DOHH2 (cell line): ENCODE results near the gene GPD2.

Experiments
- H3F3A ChIP-seq: fragments of 200-600 bp; sonication (generic), shearing (Covaris generic); 2 replicates; pipeline ENCODE4 v1.6.0; 2016; ENCODE audit warnings: antibody characterized with exemption, mild to moderate bottlenecking; ENCODE audit not compliant: control insufficient read depth, insufficient read depth
- H3K27ac ChIP-seq: fragments of 200-600 bp; sonication (generic); 2 replicates; pipeline ENCODE4 v1.5.1; 2014; ENCODE audit warnings: low read depth, mild to moderate bottlenecking, low read length, moderate library complexity
- H3K27me3 ChIP-seq: fragments of 200-600 bp; sonication (generic); 2 replicates; pipeline ENCODE4 v1.6.1; 2014; ENCODE audit warnings: mild to moderate bottlenecking, low read length, mixed read lengths; ENCODE audit not compliant: control insufficient read depth
- H3K36me3 ChIP-seq: fragments of 200-600 bp; sonication (generic); 2 replicates; pipeline ENCODE4 v1.6.1; 2014; ENCODE audit warnings: mild to moderate bottlenecking, low read length, moderate library complexity, mixed read lengths; ENCODE audit not compliant: control insufficient read depth
- H3K4me1 ChIP-seq: fragments of 200-600 bp; sonication (generic); 2 replicates; pipeline ENCODE4 v1.6.1; 2014; ENCODE audit warnings: mild to moderate bottlenecking, low read length, mixed read lengths; ENCODE audit not compliant: control insufficient read depth
- H3K4me2 ChIP-seq: fragments of 200-600 bp; sonication (generic); 2 replicates; pipeline ENCODE4 v1.6.0; 2014; ENCODE audit warnings: mild to moderate bottlenecking, low read length, moderate library complexity
- H3K4me3 ChIP-seq: fragments of 200-600 bp; sonication (generic); 2 replicates; pipeline ENCODE4 v1.5.1; 2014; ENCODE audit warnings: mild to moderate bottlenecking, low read length, mixed read lengths
- H3K79me2 ChIP-seq: fragments of 200-600 bp; sonication (generic); 2 replicates; pipeline ENCODE4 v1.6.1; 2014; ENCODE audit warnings: mild to moderate bottlenecking, low read length, mixed read lengths; ENCODE audit not compliant: control insufficient read depth
- H3K9me2 ChIP-seq: fragments of 200-600 bp; sonication (generic); replicated peaks from 2 replicates; pipeline ENCODE4 v1.6.1; 2014; ENCODE audit warnings: mild to moderate bottlenecking, low read length, mixed read lengths; ENCODE audit not compliant: control insufficient read depth
- H3K9me3 ChIP-seq: fragments of 200-600 bp; sonication (generic); 2 replicates; pipeline ENCODE4 v1.6.1; 2014; ENCODE audit warnings: antibody characterized with exemption, low read length, mixed read lengths; ENCODE audit not compliant: control insufficient read depth, insufficient read depth
- H4K20me1 ChIP-seq: fragments of 200-600 bp; sonication (generic); 2 replicates; pipeline ENCODE4 v1.6.0; 2014; ENCODE audit warnings: low read depth, mild to moderate bottlenecking, antibody characterized with exemption, low read length, moderate library complexity; ENCODE audit not compliant: control insufficient read depth, insufficient read depth
- CTCF ChIP-seq: fragments of 200-600 bp; sonication (generic); IDR thresholded peaks from one replicate; pipeline ENCODE4 v1.5.1; 2014; ENCODE audit warnings: antibody characterized with exemption, mild to moderate bottlenecking, low read depth, low read length; ENCODE audit not compliant: poor library complexity, severe bottlenecking
- EZH2phosphoT487 ChIP-seq: fragments of 200-600 bp; sonication (generic); IDR thresholded peaks from 2 replicates; pipeline ENCODE4 v1.6.1; 2017; ENCODE audit warnings: borderline replicate concordance, mild to moderate bottlenecking, antibody characterized with exemption, low read length, moderate library complexity, mixed read lengths

Gene GPD2

GRCh38 chr2:156470975-156471583 lies 34.9 kb downstream of the GPD2 start:
- no peaks in the 10 kb centered on the region for H3K9me3 ChIP-seq
- H3F3A ChIP-seq = no peaks in the 10 kb centered on the region
- H3K4me1 ChIP-seq = peaks cover 32% of the 10 kb centered on the region
- TF ChIP-seq EZH2phosphoT487 (no peak), CTCF (no peak)
- H3K27ac ChIP-seq = no peak overlapping the region; the same call in 1 of the 2 replicates
- peak overlapping the region; percentile 53 for H3K4me2 ChIP-seq
- H3K9me2 ChIP-seq = no peaks in the 10 kb centered on the region; the same call in 1 of the 2 replicates
- H3K79me2 ChIP-seq = peaks cover 11% of the 10 kb centered on the region
- no peaks in the 10 kb centered on the region for H3K27me3 ChIP-seq
- no peaks in the 10 kb centered on the region for H4K20me1 ChIP-seq
- H3K36me3 ChIP-seq = no peaks in the 10 kb centered on the region
- peak overlapping the region; percentile 40 for H3K4me3 ChIP-seq

- no peaks in the 10 kb centered on the region for H3K27me3 ChIP-seq
- peak overlapping the region; percentile 40; the same call in 1 of the 2 replicates for H3K4me3 ChIP-seq
- H4K20me1 ChIP-seq = no peaks in the 10 kb centered on the region
- H3F3A ChIP-seq = no peaks in the 10 kb centered on the region
- peaks cover 11% of the 10 kb centered on the region for H3K79me2 ChIP-seq
- H3K4me1 ChIP-seq = peaks cover 32% of the 10 kb centered on the region
- no peaks in the 10 kb centered on the region for H3K9me3 ChIP-seq
- TF ChIP-seq CTCF (no peak), EZH2phosphoT487 (no peak)
- no peak overlapping the region for H3K27ac ChIP-seq
- H3K36me3 ChIP-seq = no peaks in the 10 kb centered on the region
- no peaks in the 10 kb centered on the region; the same call in 1 of the 2 replicates for H3K9me2 ChIP-seq
- peak overlapping the region; percentile 53; the same call in 1 of the 2 replicates for H3K4me2 ChIP-seq
These were observed 35.6 kb downstream of the GPD2 start for GRCh38 chr2:156471762-156472161.

- Histone ChIP-seq H3K4me1 (peaks cover 32% of the 10 kb centered on the region), H3K4me2 (no peak overlapping the region; the same call in 1 of the 2 replicates), H3K27me3 (no peaks in the 10 kb centered on the region), H3K27ac (no peak overlapping the region), H3K79me2 (peaks cover 11% of the 10 kb centered on the region), H4K20me1 (no peaks in the 10 kb centered on the region), H3K9me2 (no peaks in the 10 kb centered on the region; the same call in 1 of the 2 replicates), H3K36me3 (no peaks in the 10 kb centered on the region), H3K4me3 (no peak overlapping the region), H3K9me3 (no peaks in the 10 kb centered on the region), H3F3A (no peaks in the 10 kb centered on the region)
- no peak for TF ChIP-seq CTCF
- no peak for TF ChIP-seq EZH2phosphoT487
These were observed 36.5 kb downstream of the GPD2 start for GRCh38 chr2:156472686-156473085.
